ENCODE results near the gene SLC12A7. TPM values are rescaled to one million over a fixed set of nuclear protein-coding genes. Genes with fewer than 3 reads are reported as not detected.

The SLC12A7 gene
- polyA plus RNA-seq, 1 donor (not counting 4 experiments of a cell fraction or from before 2014, with no cell fraction given): 1.5 TPM

- Histone ChIP-seq H3K4me2 (ENCODE audit: control insufficient read depth, extremely low read depth, insufficient read depth, low read depth, low read length) (no peak overlapping the region), H3K27ac (ENCODE audit: control insufficient read depth, insufficient read depth, low read length) (no peak overlapping the region), H3K9me1 (ENCODE audit: control insufficient read depth, extremely low read depth, insufficient read depth, low read length) (no peaks in the 10 kb centered on the region), H3K36me3 (ENCODE audit: control insufficient read depth in 2 of 2, extremely low read depth in 1 of 2, insufficient read depth in 2 of 2, low read length in 2 of 2) (no peaks in the 10 kb centered on the region), H3K4me1 (ENCODE audit: control insufficient read depth, extremely low read depth, insufficient read depth, low read length) (no peaks in the 10 kb centered on the region), H2AFZ (ENCODE audit: control insufficient read depth, low read length) (no peak overlapping the region), H3K79me2 (ENCODE audit: control insufficient read depth, insufficient read depth, low read length) (no peaks in the 10 kb centered on the region), H4K20me1 (ENCODE audit: control insufficient read depth, extremely low read depth, insufficient read depth, low read length) (no peaks in the 10 kb centered on the region), H3K9me3 (ENCODE audit: control insufficient read depth, low read depth, low read length) (no peaks in the 10 kb centered on the region), H3K27me3 (ENCODE audit: control insufficient read depth, extremely low read depth, insufficient read depth, low read length) (no peaks in the 10 kb centered on the region), H3K4me3 (ENCODE audit: control insufficient read depth in 2 of 3, extremely low read depth in 1 of 3, insufficient read depth in 2 of 3, low read depth in 1 of 3, low read length in 3 of 3) (no peak overlapping the region), H3K9ac (ENCODE audit: control insufficient read depth, extremely low read depth, insufficient read depth, low read length) (no peak overlapping the region)
- no peak for DNase-seq (ENCODE audit: low read depth, low spot score)
- no peak for FAIRE-seq
- dilution Hi-C loops (cut with MboI; ENCODE audit: extremely low pct_ligation_motif_present, low sequenced_read_pairs): no loop called here
- TF ChIP-seq CTCF (optimal IDR thresholded peaks at IDR 0.05 in 1 of 3, IDR thresholded peaks at IDR 0.05 in 1 of 3, conservative IDR thresholded peaks at IDR 0.05 in 1 of 3; ENCODE audit: extremely low read depth in 1 of 3, insufficient read depth in 2 of 3, low read length in 3 of 3) (no peak), EZH2 (IDR thresholded peaks at IDR 0.05; ENCODE audit: low read length) (no peak)
Measured at GRCh38 chr5:1066676-1067075, 45.2 kb downstream of the SLC12A7 start.

GRCh38 chr5:1065891-1066650, 45.8 kb downstream of the SLC12A7 start:
- Histone ChIP-seq H3K36me3 (ENCODE audit: control insufficient read depth in 2 of 2, extremely low read depth in 1 of 2, insufficient read depth in 2 of 2, low read length in 2 of 2) (no peaks in the 10 kb centered on the region), H3K9ac (ENCODE audit: control insufficient read depth, extremely low read depth, insufficient read depth, low read length) (no peak overlapping the region), H3K9me1 (ENCODE audit: control insufficient read depth, extremely low read depth, insufficient read depth, low read length) (no peaks in the 10 kb centered on the region), H3K79me2 (ENCODE audit: control insufficient read depth, insufficient read depth, low read length) (no peaks in the 10 kb centered on the region), H4K20me1 (ENCODE audit: control insufficient read depth, extremely low read depth, insufficient read depth, low read length) (no peaks in the 10 kb centered on the region), H2AFZ (ENCODE audit: control insufficient read depth, low read length) (no peak overlapping the region), H3K27me3 (ENCODE audit: control insufficient read depth, extremely low read depth, insufficient read depth, low read length) (no peaks in the 10 kb centered on the region), H3K4me2 (ENCODE audit: control insufficient read depth, extremely low read depth, insufficient read depth, low read depth, low read length) (no peak overlapping the region), H3K4me1 (ENCODE audit: control insufficient read depth, extremely low read depth, insufficient read depth, low read length) (no peaks in the 10 kb centered on the region), H3K27ac (ENCODE audit: control insufficient read depth, insufficient read depth, low read length) (no peak overlapping the region), H3K9me3 (ENCODE audit: control insufficient read depth, low read depth, low read length) (no peaks in the 10 kb centered on the region), H3K4me3 (ENCODE audit: control insufficient read depth in 2 of 3, extremely low read depth in 1 of 3, insufficient read depth in 2 of 3, low read depth in 1 of 3, low read length in 3 of 3) (no peak overlapping the region)
- FAIRE-seq: no peak
- dilution Hi-C loops (cut with MboI; ENCODE audit: extremely low pct_ligation_motif_present, low sequenced_read_pairs): no loop called here
- TF ChIP-seq CTCF (optimal IDR thresholded peaks at IDR 0.05 in 1 of 3, IDR thresholded peaks at IDR 0.05 in 1 of 3, conservative IDR thresholded peaks at IDR 0.05 in 1 of 3; ENCODE audit: extremely low read depth in 1 of 3, insufficient read depth in 2 of 3, low read length in 3 of 3) (no peak), EZH2 (IDR thresholded peaks at IDR 0.05; ENCODE audit: low read length) (no peak)
- DNase-seq (ENCODE audit: low read depth, low spot score): no peak

All from keratinocyte (primary cell).